Measurements from ENCODE around the gene DAAM2.

DAAM2 gene

GRCh38 chr6:39913391-39913916, 121.3 kb downstream of the DAAM2 start:
- Mint-ChIP-seq H3K9me3 (no peaks in the 10 kb centered on the region), H3K36me3 (no peaks in the 10 kb centered on the region), H3K27me3 (peaks cover 8% of the 10 kb centered on the region), H3K4me3 (no peak overlapping the region), H3K4me1 (no peaks in the 10 kb centered on the region), H3K27ac (no peak overlapping the region)
- no peak for DNase-seq (ENCODE audit: low spot score in 2 of 2)
- no peak for ATAC-seq (ENCODE audit: low read depth)

DNA sequence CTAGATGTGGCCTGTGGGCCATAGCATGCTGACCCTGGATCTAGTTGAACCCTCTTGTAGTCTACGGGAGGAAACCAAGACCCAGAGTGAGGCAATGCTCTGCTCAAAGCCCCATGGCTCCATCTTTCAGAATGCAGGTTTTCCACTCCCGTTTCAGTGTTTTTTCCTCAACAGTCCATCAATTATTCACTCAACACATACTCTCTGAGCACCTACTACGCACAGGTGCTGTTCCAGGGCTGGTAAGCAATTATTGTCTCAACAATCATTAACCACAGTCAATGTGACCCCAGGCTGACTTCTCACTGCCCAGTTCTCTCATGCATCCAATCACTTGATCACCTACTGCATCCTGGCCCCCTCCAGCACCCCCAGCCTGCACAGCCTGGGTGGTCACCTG, 122.1 kb downstream of the DAAM2 start:
- no peaks in the 10 kb centered on the region for H3K4me1 Mint-ChIP-seq
- no peak for ATAC-seq (ENCODE audit: low read depth)
- H3K4me3 Mint-ChIP-seq: no peak overlapping the region

GRCh38 chr6:39915866-39916265, 123.7 kb downstream of the DAAM2 start:
- no peaks in the 10 kb centered on the region for H3K36me3 Mint-ChIP-seq
- no peaks in the 10 kb centered on the region for H3K9me3 Mint-ChIP-seq
- no peaks in the 10 kb centered on the region for H3K4me1 Mint-ChIP-seq
- H3K27ac Mint-ChIP-seq: no peak overlapping the region
- no peak overlapping the region for H3K4me3 Mint-ChIP-seq
- peaks cover 8% of the 10 kb centered on the region for H3K27me3 Mint-ChIP-seq
- no peak for DNase-seq (ENCODE audit: low spot score in 2 of 2)
- no peak for ATAC-seq (ENCODE audit: low read depth)

More for the DNA sequence above, 122.1 kb downstream of the DAAM2 start:
- no peaks in the 10 kb centered on the region for H3K36me3 Mint-ChIP-seq
- no peak for DNase-seq (ENCODE audit: low spot score in 2 of 2)
- H3K27ac Mint-ChIP-seq: no peak overlapping the region
- H3K27me3 Mint-ChIP-seq: peaks cover 8% of the 10 kb centered on the region
- no peaks in the 10 kb centered on the region for H3K9me3 Mint-ChIP-seq

DNA sequence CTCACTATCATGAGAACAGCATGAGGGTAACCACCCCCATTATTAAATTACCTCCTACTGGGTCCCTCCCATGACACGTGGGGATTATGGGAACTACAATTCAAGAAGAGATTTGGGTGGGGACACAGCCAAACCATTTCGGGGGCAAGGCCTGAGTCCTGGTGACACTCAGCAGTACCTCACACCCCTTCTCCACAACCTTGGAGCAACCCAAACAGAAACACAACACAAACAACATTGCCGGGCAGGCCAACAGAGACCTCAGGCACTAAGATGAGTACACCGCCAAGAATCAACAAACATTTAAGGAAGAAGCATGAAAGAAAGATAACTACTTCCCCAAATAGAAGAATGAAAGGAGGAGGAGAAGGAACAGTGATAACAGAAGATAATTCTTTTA, 125.2 kb downstream of the DAAM2 start:
- no peaks in the 10 kb centered on the region for H3K9me3 Mint-ChIP-seq
- no peak overlapping the region for H3K27ac Mint-ChIP-seq
- no peak for DNase-seq (ENCODE audit: low spot score in 2 of 2)
- H3K36me3 Mint-ChIP-seq: no peaks in the 10 kb centered on the region
- H3K4me1 Mint-ChIP-seq: no peaks in the 10 kb centered on the region
- H3K27me3 Mint-ChIP-seq: peaks cover 8% of the 10 kb centered on the region
- no peak for ATAC-seq (ENCODE audit: low read depth)
- H3K4me3 Mint-ChIP-seq: no peak overlapping the region

DNA sequence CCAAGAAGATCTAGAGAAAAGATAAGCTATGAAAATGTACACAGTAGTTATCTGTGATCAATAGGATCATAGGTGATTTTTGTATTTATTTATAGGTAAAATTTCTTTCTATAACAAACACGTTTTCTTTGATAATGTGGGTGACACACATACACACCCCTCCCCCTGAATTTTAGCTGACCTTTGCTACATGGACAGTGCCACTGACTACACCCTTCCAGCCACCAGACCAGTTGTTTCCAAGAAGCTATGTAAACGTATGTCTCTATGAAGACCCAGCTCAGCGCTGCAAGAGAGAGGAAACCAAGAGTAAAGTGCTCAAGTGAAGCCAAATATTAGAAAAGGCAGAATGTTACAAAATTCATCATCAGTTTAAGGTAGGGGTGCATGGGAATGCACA, 125.8 kb downstream of the DAAM2 start:
- no peak overlapping the region for H3K27ac Mint-ChIP-seq
- no peaks in the 10 kb centered on the region for H3K4me1 Mint-ChIP-seq
- ATAC-seq (ENCODE audit: low read depth): no peak
- H3K9me3 Mint-ChIP-seq: no peaks in the 10 kb centered on the region
- H3K36me3 Mint-ChIP-seq: no peaks in the 10 kb centered on the region
- no peak overlapping the region for H3K4me3 Mint-ChIP-seq
- no peak for DNase-seq (ENCODE audit: low spot score in 2 of 2)
- H3K27me3 Mint-ChIP-seq: peaks cover 8% of the 10 kb centered on the region

DNA sequence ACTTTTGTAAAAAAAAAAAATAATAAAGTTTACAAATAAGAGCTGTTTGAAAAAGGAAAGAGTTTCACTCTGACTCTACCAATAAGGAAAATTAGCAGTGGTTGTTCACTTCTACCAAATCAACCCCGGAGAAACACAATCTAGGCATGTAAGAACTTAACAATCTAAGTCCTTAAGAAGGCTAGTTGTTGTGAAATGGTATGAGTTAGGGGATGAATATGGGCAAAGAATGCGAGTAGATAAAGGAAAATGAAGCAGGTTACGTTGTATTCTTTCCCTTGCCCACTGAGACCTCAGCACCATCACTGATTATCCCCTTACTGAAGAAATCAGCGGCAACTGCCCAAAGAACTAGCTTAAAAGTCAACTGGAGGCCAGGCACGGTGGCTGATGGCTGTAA, 126.7 kb downstream of the DAAM2 start:
- DNase-seq (ENCODE audit: low spot score in 2 of 2) (no peak), ATAC-seq (ENCODE audit: low read depth) (no peak)
- H3K4me3 Mint-ChIP-seq: no peak overlapping the region
- H3K27me3 Mint-ChIP-seq: peaks cover 8% of the 10 kb centered on the region
- H3K9me3 Mint-ChIP-seq: no peaks in the 10 kb centered on the region
- H3K4me1 Mint-ChIP-seq: no peaks in the 10 kb centered on the region
- no peaks in the 10 kb centered on the region for H3K36me3 Mint-ChIP-seq
- no peak overlapping the region for H3K27ac Mint-ChIP-seq

DNA sequence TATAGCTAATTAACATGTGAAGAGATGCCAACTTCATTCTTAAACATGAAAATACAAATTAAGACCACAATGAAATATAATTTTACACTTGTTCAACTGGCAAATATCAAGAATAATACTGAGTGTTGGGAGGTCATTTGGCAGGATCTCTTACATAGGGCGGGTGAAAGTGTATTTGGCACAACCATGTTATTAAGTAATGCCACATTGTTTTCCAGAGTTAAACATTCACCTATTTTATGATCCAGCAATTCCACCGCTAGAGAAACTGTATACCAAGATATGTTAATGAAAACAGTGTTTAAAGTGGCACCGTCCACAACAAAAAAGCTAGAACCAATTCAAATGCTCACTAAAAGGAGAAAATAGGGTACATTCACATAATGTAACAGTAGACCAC, 128.0 kb downstream of the DAAM2 start:
- no peak for DNase-seq (ENCODE audit: low spot score in 2 of 2)
- Mint-ChIP-seq H3K27ac (no peak overlapping the region), H3K4me3 (no peak overlapping the region), H3K9me3 (no peaks in the 10 kb centered on the region), H3K36me3 (no peaks in the 10 kb centered on the region), H3K27me3 (peaks cover 1% of the 10 kb centered on the region), H3K4me1 (no peaks in the 10 kb centered on the region)
- no peak for ATAC-seq (ENCODE audit: low read depth)

DNA sequence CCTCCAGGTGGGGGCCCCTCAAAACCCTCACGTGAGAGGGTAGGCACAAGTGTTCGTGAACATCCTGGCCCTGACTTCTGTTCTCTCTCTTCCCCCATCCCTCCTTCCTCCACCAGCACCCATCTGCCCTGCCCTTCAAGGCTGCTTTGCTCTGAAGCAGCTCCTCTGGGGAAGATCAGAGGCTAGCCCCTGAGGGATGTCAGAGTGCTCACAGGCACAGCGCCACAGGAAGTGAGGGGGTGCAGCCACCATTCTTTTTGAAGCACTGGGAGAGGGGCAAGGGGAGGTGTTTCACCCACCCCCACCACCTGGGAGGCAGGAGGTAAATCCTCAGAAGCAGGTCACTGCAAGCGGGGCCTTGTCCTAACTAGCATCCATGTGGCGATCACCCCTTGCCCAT, 130.6 kb downstream of the DAAM2 start:
- Mint-ChIP-seq H3K4me1 (no peaks in the 10 kb centered on the region), H3K27me3 (peaks cover 1% of the 10 kb centered on the region), H3K27ac (no peak overlapping the region), H3K4me3 (no peak overlapping the region), H3K9me3 (peaks cover 1% of the 10 kb centered on the region), H3K36me3 (no peaks in the 10 kb centered on the region)
- DNase-seq (ENCODE audit: low spot score in 2 of 2): no peak
- no peak for ATAC-seq (ENCODE audit: low read depth)

- Mint-ChIP-seq H3K4me1 (no peaks in the 10 kb centered on the region), H3K4me3 (no peak overlapping the region), H3K27ac (no peak overlapping the region), H3K36me3 (no peaks in the 10 kb centered on the region), H3K9me3 (peaks cover 1% of the 10 kb centered on the region), H3K27me3 (peaks cover 1% of the 10 kb centered on the region)
- ATAC-seq (ENCODE audit: low read depth) (no peak), DNase-seq (ENCODE audit: low spot score in 2 of 2) (no peak)
Observed at GRCh38 chr6:39923394-39923793, 131.2 kb downstream of the DAAM2 start.

DNA sequence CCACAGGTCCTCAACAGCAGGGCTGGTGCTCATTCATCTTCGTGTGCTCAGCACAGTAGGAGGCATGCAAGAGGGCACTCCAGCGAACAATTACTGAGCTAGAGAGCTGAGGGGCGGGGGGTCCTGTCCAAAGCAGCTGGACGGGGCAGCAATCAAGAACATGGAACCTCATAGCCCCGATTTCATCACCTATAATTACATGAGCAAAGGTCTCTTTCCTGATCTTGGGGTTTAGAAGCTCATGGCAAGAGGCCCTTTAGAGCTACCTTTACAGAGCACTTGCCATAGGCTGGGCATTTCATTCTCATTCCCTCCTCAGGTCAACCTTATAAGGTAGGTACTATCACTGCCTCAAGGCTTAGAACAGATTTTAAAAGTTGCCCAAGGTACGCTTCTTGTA, 131.7 kb downstream of the DAAM2 start:
- DNase-seq (ENCODE audit: low spot score in 2 of 2) (no peak), ATAC-seq (ENCODE audit: low read depth) (no peak)
- Mint-ChIP-seq H3K4me3 (no peak overlapping the region), H3K4me1 (no peaks in the 10 kb centered on the region), H3K9me3 (peaks cover 1% of the 10 kb centered on the region), H3K36me3 (no peaks in the 10 kb centered on the region), H3K27ac (no peak overlapping the region), H3K27me3 (peaks cover under 1% of the 10 kb centered on the region)

DNA sequence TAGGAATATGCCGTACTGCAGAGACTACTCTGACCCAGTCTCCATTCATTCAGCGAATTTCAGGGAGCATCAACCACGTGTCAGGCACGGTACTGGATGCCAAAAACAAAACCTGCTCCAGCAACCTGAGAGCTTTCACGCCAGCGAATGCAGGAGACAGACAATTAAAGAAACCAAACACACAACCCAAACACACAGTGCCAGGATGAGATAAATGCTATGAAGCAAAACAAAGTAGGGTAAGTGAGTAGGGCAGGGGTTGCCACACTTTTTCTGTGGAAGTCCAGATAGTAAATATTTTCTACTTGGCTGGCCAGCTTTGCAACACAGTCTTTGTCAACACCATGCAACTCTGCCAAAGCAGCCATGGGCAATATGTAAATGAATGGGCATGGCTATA, 132.1 kb downstream of the DAAM2 start:
- DNase-seq (ENCODE audit: low spot score in 2 of 2) (no peak), ATAC-seq (ENCODE audit: low read depth) (no peak)
- Mint-ChIP-seq H3K36me3 (no peaks in the 10 kb centered on the region), H3K27me3 (no peaks in the 10 kb centered on the region), H3K27ac (no peak overlapping the region), H3K4me3 (no peak overlapping the region), H3K9me3 (peaks cover 1% of the 10 kb centered on the region), H3K4me1 (no peaks in the 10 kb centered on the region)

DNA sequence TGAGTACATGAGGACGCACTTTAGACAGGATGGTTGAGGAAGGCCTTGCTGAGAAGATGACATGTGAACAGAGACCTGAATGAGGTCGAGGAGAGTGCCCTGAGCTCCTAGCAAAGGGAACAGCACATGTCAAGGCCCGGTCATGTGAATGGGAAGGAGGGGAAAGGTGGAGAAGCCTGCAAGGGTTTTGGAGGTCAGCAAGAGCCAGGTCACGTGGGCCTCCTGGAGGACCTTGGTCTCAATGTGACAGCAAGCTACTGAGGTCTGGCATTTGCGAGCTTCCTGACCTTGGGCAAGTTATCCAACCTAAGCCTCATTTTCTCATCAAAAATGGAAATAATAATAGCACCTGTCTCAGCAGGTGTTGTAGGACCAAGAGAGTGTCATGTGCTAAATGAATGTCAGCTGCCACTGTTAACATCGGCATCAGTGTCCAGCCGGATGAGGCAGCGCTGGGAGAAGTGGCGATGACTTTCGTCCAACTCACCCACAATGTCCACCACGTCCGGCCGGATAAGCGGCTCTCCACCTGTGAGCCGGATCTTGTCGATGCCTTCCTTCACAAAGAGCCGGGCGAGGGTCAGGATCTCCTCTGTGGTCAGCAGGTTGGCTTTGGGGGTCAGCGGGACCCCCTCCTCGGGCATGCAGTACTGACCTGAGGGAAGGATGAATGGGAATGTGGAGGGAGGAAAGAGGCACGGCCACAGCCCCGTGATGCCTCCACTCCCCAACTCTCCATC, 133.2 kb downstream of the DAAM2 start:
- no peak overlapping the region for H3K4me3 Mint-ChIP-seq
- ATAC-seq (ENCODE audit: low read depth) (no peak), DNase-seq (ENCODE audit: low spot score in 2 of 2) (no peak)
- H3K27ac Mint-ChIP-seq: no peak overlapping the region
- H3K4me1 Mint-ChIP-seq: no peaks in the 10 kb centered on the region
- H3K9me3 Mint-ChIP-seq: peaks cover 1% of the 10 kb centered on the region
- peaks cover 3% of the 10 kb centered on the region for H3K27me3 Mint-ChIP-seq
- no peaks in the 10 kb centered on the region for H3K36me3 Mint-ChIP-seq

DNA sequence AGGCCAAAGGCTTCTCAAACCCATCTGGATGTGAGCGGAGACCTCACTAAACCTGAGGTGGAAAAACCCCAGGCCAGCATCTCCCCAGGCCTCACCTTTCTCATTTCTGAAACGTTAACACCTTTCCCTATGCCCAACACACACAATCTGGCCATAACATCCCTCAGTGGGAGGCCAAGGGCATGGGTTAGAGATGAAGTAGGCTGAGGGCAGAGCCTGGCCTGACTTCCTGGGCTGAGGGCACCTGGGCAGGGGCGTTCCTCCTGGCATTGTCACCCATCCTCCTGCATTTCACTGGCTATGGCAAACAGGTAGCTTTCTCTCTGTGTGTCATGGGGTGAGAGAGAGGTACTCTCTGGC, 133.7 kb downstream of the DAAM2 start:
- no peak overlapping the region for H3K4me3 Mint-ChIP-seq
- H3K36me3 Mint-ChIP-seq: no peaks in the 10 kb centered on the region
- peaks cover 3% of the 10 kb centered on the region for H3K27me3 Mint-ChIP-seq
- no peak overlapping the region for H3K27ac Mint-ChIP-seq
- no peaks in the 10 kb centered on the region for H3K4me1 Mint-ChIP-seq
- no peak for ATAC-seq (ENCODE audit: low read depth)
- no peak for DNase-seq (ENCODE audit: low spot score in 2 of 2)
- peaks cover 1% of the 10 kb centered on the region for H3K9me3 Mint-ChIP-seq

DNA sequence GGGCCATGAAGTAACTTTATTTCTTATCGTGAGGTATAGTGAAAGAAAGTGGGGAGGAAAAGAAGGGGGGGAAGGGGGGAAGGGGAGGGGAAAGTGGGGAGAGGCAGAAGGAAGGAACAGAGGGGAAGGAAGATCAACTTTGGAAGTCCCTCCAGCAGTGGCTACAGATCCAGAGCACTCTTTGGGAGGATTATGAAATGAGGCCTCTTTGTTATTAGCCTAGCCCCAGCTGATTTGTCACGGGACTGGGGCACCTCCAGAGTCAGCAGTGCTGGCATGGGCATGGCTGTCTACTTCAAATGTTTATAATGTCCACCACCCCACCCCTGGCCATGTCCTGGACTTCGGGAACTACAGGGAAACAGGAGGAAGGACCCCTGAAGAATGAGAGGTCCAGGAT, 134.5 kb downstream of the DAAM2 start:
- Mint-ChIP-seq H3K4me1 (no peaks in the 10 kb centered on the region), H3K27me3 (peaks cover 5% of the 10 kb centered on the region), H3K9me3 (peaks cover 1% of the 10 kb centered on the region), H3K4me3 (no peak overlapping the region), H3K36me3 (no peaks in the 10 kb centered on the region), H3K27ac (no peak overlapping the region)
- no peak for ATAC-seq (ENCODE audit: low read depth)
- DNase-seq (ENCODE audit: low spot score in 2 of 2): no peak

- Mint-ChIP-seq H3K4me3 (no peak overlapping the region), H3K4me1 (no peaks in the 10 kb centered on the region), H3K9me3 (peaks cover 1% of the 10 kb centered on the region), H3K27me3 (peaks cover 7% of the 10 kb centered on the region), H3K27ac (no peak overlapping the region), H3K36me3 (no peaks in the 10 kb centered on the region)
- ATAC-seq (ENCODE audit: low read depth) (no peak), DNase-seq (ENCODE audit: low spot score in 2 of 2) (no peak)
Observed at GRCh38 chr6:39927159-39927558, 135.0 kb downstream of the DAAM2 start.

Measured in memory B cell (primary cell).